Fibroblast of skin of right quadriceps (primary cell): ENCODE data around the gene RWDD3.
A peak's percentile ranks its signal among the peaks of the same experiment; 100 is the strongest.

Source experiments
- DNase-seq: peaks from one replicate; pipeline ENCODE4 v3.0.0-alpha.2; 2013

RWDD3 gene

GRCh38 chr1:95230768-95231191 is 3.2 kb upstream of the RWDD3 start:
- no peak for DNase-seq

GRCh38 chr1:95232646-95233318 is 1.2 kb upstream of the RWDD3 start:
- DNase-seq: no peak

GRCh38 chr1:95233319-95233736 is 682 bp upstream of the RWDD3 start:
- DNase-seq: no peak

GRCh38 chr1:95236784-95237575 is 3.0 kb downstream of the RWDD3 start:
- peak; percentile 13 for DNase-seq

GRCh38 chr1:95237981-95238703 is 4.1 kb downstream of the RWDD3 start:
- no peak for DNase-seq

GRCh38 chr1:95245029-95245428 is 11.0 kb downstream of the RWDD3 start:
- no peak for DNase-seq

GRCh38 chr1:95246511-95246910 is 12.5 kb downstream of the RWDD3 start:
- no peak for DNase-seq

GRCh38 chr1:95247607-95248006 is 13.6 kb downstream of the RWDD3 start:
- DNase-seq: no peak

GRCh38 chr1:95249916-95250315 is 15.9 kb downstream of the RWDD3 start:
- no peak for DNase-seq

- no peak for DNase-seq
Measured at GRCh38 chr1:95252422-95252821, 18.4 kb downstream of the RWDD3 start.

GRCh38 chr1:95254959-95255358 is 20.9 kb downstream of the RWDD3 start:
- no peak for DNase-seq

- no peak for DNase-seq
Measured at GRCh38 chr1:95255826-95256225, 21.8 kb downstream of the RWDD3 start.

- no peak for DNase-seq
Measured at GRCh38 chr1:95257758-95258157, 23.7 kb downstream of the RWDD3 start.

GRCh38 chr1:95259245-95259644 is 25.2 kb downstream of the RWDD3 start:
- no peak for DNase-seq

- DNase-seq: no peak
Measured at GRCh38 chr1:95262913-95263312, 28.9 kb downstream of the RWDD3 start.

- DNase-seq: peak; percentile 50
Measured at GRCh38 chr1:95263450-95263849, 29.4 kb downstream of the RWDD3 start.

- DNase-seq: no peak
Measured at GRCh38 chr1:95265106-95265505, 31.1 kb downstream of the RWDD3 start.

GRCh38 chr1:95276429-95276828 is 42.4 kb downstream of the RWDD3 start:
- DNase-seq: no peak

- no peak for DNase-seq
Measured at GRCh38 chr1:95278173-95279006, 44.4 kb downstream of the RWDD3 start.

- no peak for DNase-seq
Measured at GRCh38 chr1:95281781-95282517, 47.9 kb downstream of the RWDD3 start.

GRCh38 chr1:95282518-95282895 is 48.5 kb downstream of the RWDD3 start:
- peak; percentile 69 for DNase-seq

GRCh38 chr1:95284420-95284819 is 50.4 kb downstream of the RWDD3 start:
- DNase-seq: no peak
